ENCODE results near the gene ANTXRL.
"Not testable (repeated sequence)": the region's sequence is repeated elsewhere in the genome, so short reads cannot be mapped to it uniquely, and the experiment has no call there.

Gene ANTXRL

DNA sequence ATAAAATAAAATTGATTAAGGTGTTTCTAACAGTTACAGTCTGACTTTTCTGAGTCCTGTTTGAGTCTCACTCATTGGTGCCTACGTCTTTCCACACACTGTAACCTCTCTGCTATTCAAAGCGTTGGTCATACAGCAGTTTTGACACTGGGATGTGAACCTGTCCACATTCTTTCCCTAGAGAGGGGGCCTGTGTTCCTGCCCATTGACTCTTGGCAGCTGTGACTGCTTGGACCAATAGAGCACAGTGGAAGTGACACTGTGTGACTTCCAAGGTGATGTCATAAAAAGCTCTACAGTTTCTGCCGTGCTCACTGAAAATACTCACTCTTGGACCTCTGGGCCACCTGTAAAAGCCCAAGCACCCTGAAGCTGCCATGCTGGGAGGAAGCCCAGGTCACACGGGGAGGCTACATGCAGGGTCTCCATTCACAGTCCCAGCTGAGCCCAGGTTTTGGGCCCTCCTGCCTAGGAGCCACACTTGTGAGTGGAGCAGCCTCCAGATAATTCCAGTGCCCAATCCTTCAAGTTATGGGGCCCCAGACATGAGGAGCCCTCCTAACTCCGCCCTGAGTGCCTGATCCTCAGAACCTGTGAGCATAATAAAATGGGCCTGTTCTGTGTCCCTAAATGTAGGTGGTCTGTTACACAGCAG is 704 bp upstream of the ANTXRL start:
- H3K4me3 Mint-ChIP-seq = no peak overlapping the region
- no peak for DNase-seq (ENCODE audit: low spot score in 2 of 2)
- H3K9me3 Mint-ChIP-seq = no peaks in the 10 kb centered on the region
- ATAC-seq (replicated peaks; ENCODE audit: extremely low read depth, poor library complexity, severe bottlenecking) = no peak
- no peaks in the 10 kb centered on the region for H3K36me3 Mint-ChIP-seq (ENCODE audit: insufficient read depth)
- H3K27ac Mint-ChIP-seq (ENCODE audit: low read depth) = no peak overlapping the region
- peaks cover 15% of the 10 kb centered on the region for H3K4me1 Mint-ChIP-seq
- H3K27me3 Mint-ChIP-seq = no peaks in the 10 kb centered on the region

GRCh38 chr10:46287846-46288477 is 1.2 kb downstream of the ANTXRL start:
- Mint-ChIP-seq H3K27ac (ENCODE audit: low read depth) (no peak overlapping the region), H3K27me3 (peaks cover 12% of the 10 kb centered on the region), H3K36me3 (ENCODE audit: insufficient read depth) (no peaks in the 10 kb centered on the region), H3K4me1 (peaks cover 15% of the 10 kb centered on the region), H3K9me3 (no peaks in the 10 kb centered on the region), H3K4me3 (no peak overlapping the region)
- ATAC-seq (replicated peaks; ENCODE audit: extremely low read depth, poor library complexity, severe bottlenecking) (no peak), DNase-seq (ENCODE audit: low spot score in 2 of 2) (no peak)

DNA sequence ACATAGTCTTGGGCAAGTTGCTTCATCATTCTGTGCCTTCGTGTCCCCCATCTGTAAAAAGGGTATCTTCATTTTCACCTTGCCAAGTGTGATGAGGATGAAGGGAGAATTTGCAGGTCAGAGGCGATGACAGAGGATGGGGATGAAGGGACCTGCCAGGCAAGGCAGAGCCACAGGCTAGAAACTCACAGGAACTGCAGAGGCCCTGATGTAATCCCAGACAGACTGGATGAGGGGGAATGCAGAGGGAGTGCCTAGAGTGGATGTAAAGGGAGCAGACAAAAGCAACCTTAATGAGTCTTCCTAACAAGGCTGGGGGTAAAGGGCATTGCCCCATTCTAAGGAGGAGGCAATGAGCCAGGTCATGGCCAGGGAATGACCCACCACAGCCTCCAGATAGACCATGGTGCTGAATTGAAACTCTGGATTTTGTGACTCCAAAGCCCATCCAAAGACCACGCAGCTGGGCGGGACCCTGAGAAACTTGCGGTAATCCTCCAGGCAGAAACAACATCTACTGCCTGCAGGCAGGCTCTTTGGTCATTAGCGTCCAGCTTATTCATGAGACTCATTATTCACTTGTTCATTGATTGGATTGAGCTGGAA is 1.9 kb downstream of the ANTXRL start:
- ATAC-seq (replicated peaks; ENCODE audit: extremely low read depth, poor library complexity, severe bottlenecking) (no peak), DNase-seq (ENCODE audit: low spot score in 2 of 2) (no peak)
- Mint-ChIP-seq H3K27ac (ENCODE audit: low read depth) (no peak overlapping the region), H3K27me3 (peaks cover 13% of the 10 kb centered on the region), H3K4me3 (no peak overlapping the region), H3K4me1 (peaks cover 12% of the 10 kb centered on the region), H3K36me3 (ENCODE audit: insufficient read depth) (no peaks in the 10 kb centered on the region), H3K9me3 (no peaks in the 10 kb centered on the region)

- H3K9me3 Mint-ChIP-seq = no peaks in the 10 kb centered on the region
- H3K27me3 Mint-ChIP-seq = peaks cover 13% of the 10 kb centered on the region
- ATAC-seq (replicated peaks; ENCODE audit: extremely low read depth, poor library complexity, severe bottlenecking) (no peak), DNase-seq (ENCODE audit: low spot score in 2 of 2) (no peak)
- peaks cover 6% of the 10 kb centered on the region for H3K4me1 Mint-ChIP-seq
- H3K36me3 Mint-ChIP-seq (ENCODE audit: insufficient read depth) = no peaks in the 10 kb centered on the region
- no peak overlapping the region for H3K4me3 Mint-ChIP-seq
- H3K27ac Mint-ChIP-seq (ENCODE audit: low read depth) = no peak overlapping the region
These were observed 2.5 kb downstream of the ANTXRL start for GRCh38 chr10:46289209-46289810.

DNA sequence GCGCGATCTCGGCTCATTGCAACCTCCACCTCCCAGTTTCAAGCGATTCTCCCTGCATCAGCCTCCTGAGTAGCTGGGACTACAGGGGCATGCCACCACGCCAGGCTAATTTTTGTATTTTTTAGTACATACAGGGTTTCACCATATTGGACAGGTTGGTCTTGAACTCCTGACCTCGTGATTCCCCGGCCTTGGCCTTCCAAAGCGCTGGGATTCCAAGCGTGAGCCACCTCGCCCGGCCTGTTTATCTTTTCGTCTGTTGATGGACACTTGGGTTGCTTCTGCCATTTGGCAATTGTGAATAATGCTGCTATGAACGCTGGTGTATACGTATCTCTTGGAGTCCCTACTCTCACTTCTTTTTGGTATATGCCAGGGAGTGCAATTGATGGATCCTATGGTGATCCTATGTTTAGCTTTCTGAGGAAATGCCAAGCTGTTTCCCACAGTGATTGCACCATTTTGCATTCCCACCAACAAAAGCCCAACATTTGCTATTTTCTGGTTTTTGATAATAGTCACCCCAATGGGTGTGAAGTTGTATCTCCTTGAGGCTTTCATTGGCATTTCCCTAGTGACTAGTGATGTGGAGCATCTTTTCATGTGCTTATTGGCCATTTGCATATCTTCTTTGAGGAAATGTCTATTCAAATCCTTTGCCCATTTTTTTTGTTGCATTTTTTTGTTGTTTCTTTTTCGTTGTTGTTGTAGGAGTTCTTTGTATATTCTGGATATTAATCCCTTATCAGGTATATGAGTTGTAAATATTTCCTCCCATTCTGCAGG is 3.5 kb downstream of the ANTXRL start:
- H3K9me3 Mint-ChIP-seq = no peaks in the 10 kb centered on the region
- peaks cover 2% of the 10 kb centered on the region for H3K4me1 Mint-ChIP-seq
- H3K27me3 Mint-ChIP-seq = peaks cover 13% of the 10 kb centered on the region
- no peaks in the 10 kb centered on the region for H3K36me3 Mint-ChIP-seq (ENCODE audit: insufficient read depth)
- H3K4me3 Mint-ChIP-seq = no peak overlapping the region
- DNase-seq (ENCODE audit: low spot score in 2 of 2) (no peak), ATAC-seq (replicated peaks; ENCODE audit: extremely low read depth, poor library complexity, severe bottlenecking) (no peak)
- H3K27ac Mint-ChIP-seq (ENCODE audit: low read depth) = no peak overlapping the region

DNA sequence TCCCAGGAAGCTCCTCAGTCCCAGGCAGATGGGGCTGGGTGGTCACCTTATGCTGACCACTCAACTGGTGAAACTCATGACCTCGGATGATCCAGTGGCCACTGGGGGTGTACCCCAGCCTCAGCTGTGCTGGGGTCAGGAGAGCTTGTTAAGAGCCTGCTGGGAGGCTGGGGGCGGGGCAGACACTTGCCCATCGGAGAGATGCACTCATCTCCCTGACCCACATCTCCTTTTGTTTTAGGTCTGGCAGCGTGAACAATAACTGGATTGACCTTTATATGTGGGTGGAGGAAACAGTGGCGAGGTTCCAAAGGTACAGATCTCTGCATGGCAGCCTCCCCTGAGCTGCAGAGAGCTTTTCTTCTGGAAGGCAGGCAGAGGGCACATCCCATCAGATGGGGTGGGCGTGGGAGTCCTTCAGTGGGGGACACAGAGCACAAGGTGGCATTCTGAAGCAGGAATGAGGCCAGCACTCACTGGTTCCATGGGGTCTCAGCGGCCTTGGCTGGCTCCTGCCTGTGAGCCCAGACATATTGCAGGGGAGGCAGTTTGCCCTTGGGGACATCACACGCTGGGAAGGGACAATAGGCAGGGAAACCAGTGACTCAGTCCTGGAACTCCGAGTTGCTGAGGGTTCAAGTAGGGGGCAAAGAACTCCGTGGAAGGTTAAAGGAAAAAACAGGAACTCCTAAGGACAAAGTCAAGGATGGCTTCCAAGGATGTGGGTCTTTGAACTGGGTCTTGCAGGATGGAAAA is 5.2 kb downstream of the ANTXRL start:
- Mint-ChIP-seq H3K36me3 (ENCODE audit: insufficient read depth) (no peaks in the 10 kb centered on the region), H3K27me3 (peaks cover 13% of the 10 kb centered on the region), H3K4me1 (no peaks in the 10 kb centered on the region), H3K27ac (ENCODE audit: low read depth) (no peak overlapping the region), H3K9me3 (no peaks in the 10 kb centered on the region), H3K4me3 (no peak overlapping the region)
- ATAC-seq (replicated peaks; ENCODE audit: extremely low read depth, poor library complexity, severe bottlenecking) (no peak), DNase-seq (ENCODE audit: low spot score in 2 of 2) (no peak)

DNA sequence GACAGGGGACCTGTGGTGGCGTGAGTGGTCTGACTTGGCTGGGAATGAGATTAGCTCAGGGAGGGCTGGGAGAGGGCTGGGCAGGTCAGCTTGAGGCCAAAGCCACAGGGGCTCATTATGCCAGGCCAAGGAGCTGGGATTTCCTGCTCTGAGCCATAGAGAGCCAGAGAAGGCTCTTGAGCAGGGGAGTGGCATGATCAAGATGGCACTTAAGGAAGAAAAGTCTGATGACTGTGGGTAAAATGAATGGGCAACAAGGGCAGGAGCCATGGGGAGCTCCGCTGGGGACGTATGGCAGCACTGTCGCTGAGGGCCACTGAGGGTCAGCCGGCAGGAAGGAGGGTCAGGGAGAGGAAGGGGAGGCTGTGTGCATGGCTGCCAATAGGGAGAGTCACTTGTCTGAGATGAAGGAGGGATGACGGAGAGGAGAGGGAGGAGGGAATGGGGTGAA is 5.8 kb downstream of the ANTXRL start:
- H3K4me1 Mint-ChIP-seq = no peaks in the 10 kb centered on the region
- ATAC-seq (replicated peaks; ENCODE audit: extremely low read depth, poor library complexity, severe bottlenecking) = no peak
- no peaks in the 10 kb centered on the region for H3K36me3 Mint-ChIP-seq (ENCODE audit: insufficient read depth)
- no peaks in the 10 kb centered on the region for H3K9me3 Mint-ChIP-seq
- peaks cover 13% of the 10 kb centered on the region for H3K27me3 Mint-ChIP-seq
- H3K4me3 Mint-ChIP-seq = no peak overlapping the region
- H3K27ac Mint-ChIP-seq (ENCODE audit: low read depth) = no peak overlapping the region
- DNase-seq (ENCODE audit: low spot score in 2 of 2) = no peak

GRCh38 chr10:46293228-46293627 is 6.4 kb downstream of the ANTXRL start:
- ATAC-seq (replicated peaks; ENCODE audit: extremely low read depth, poor library complexity, severe bottlenecking) = no peak

GRCh38 chr10:46293832-46294640 is 7.2 kb downstream of the ANTXRL start:
- Mint-ChIP-seq H3K27ac (ENCODE audit: low read depth) (no peak overlapping the region), H3K4me3 (no peak overlapping the region), H3K9me3 (no peaks in the 10 kb centered on the region), H3K27me3 (peaks cover 13% of the 10 kb centered on the region), H3K36me3 (ENCODE audit: insufficient read depth) (no peaks in the 10 kb centered on the region), H3K4me1 (peaks cover 6% of the 10 kb centered on the region)
- ATAC-seq (replicated peaks; ENCODE audit: extremely low read depth, poor library complexity, severe bottlenecking) (no peak), DNase-seq (ENCODE audit: low spot score in 2 of 2) (no peak)

More at GRCh38 chr10:46293228-46293627, 6.4 kb downstream of the ANTXRL start:
- H3K4me3 Mint-ChIP-seq = no peak overlapping the region
- H3K27me3 Mint-ChIP-seq = peaks cover 13% of the 10 kb centered on the region
- H3K27ac Mint-ChIP-seq (ENCODE audit: low read depth) = no peak overlapping the region
- no peaks in the 10 kb centered on the region for H3K36me3 Mint-ChIP-seq (ENCODE audit: insufficient read depth)
- no peaks in the 10 kb centered on the region for H3K9me3 Mint-ChIP-seq
- no peak for DNase-seq (ENCODE audit: low spot score in 2 of 2)
- no peaks in the 10 kb centered on the region for H3K4me1 Mint-ChIP-seq

GRCh38 chr10:46294641-46295220 is 7.9 kb downstream of the ANTXRL start:
- ATAC-seq (replicated peaks; ENCODE audit: extremely low read depth, poor library complexity, severe bottlenecking) (no peak), DNase-seq (ENCODE audit: low spot score in 2 of 2) (no peak)
- Mint-ChIP-seq H3K4me1 (peaks cover 6% of the 10 kb centered on the region), H3K27me3 (peaks cover 13% of the 10 kb centered on the region), H3K4me3 (no peak overlapping the region), H3K36me3 (ENCODE audit: insufficient read depth) (no peaks in the 10 kb centered on the region), H3K27ac (ENCODE audit: low read depth) (no peak overlapping the region), H3K9me3 (no peaks in the 10 kb centered on the region)

- H3K27me3 Mint-ChIP-seq = peaks cover 13% of the 10 kb centered on the region
- not testable (repeated sequence) for DNase-seq (ENCODE audit: low spot score in 2 of 2); ATAC-seq (replicated peaks; ENCODE audit: extremely low read depth, poor library complexity, severe bottlenecking); H3K4me3 Mint-ChIP-seq; H3K27ac Mint-ChIP-seq (ENCODE audit: low read depth); H3K4me1 Mint-ChIP-seq; H3K36me3 Mint-ChIP-seq (ENCODE audit: insufficient read depth); H3K9me3 Mint-ChIP-seq
These were observed 8.7 kb downstream of the ANTXRL start for GRCh38 chr10:46295350-46296010.

Data from central memory CD8-positive, alpha-beta T cell (primary cell).